ENCODE results near the gene TMF1.

DNA sequence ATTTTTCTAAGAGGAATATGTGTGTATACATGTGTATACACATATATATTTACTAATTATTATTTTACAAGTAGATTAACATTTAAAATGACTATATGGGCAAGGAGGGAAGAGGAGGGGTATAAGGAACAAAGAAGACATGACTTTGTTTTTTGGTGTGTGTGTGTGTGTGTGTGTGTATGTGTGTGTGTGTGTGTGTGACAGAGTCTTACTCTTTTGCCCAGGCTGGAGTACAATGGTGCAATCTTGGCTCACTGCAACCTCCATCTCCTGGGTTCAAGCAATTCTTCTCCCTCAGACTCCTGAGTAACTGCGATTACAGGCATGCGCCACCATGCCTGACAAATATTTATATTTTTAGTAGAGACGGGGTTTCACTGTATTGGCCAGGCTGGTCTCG is 36.0 kb downstream of the TMF1 start:
- no peak for TF ChIP-seq POLR2A (IDR thresholded peaks at IDR 0.05; ENCODE audit: low read depth, low read length)
- TF ChIP-seq SPI1 (IDR thresholded peaks at IDR 0.05; ENCODE audit: low read depth, low read length): no peak
